ENCODE data around the gene AQP7. TPM values are rescaled to one million over a fixed set of nuclear protein-coding genes. Genes with fewer than 3 reads are reported as not detected.

Gene AQP7
- total RNA-seq, 1 donor from 2014 or later, result 3.7 TPM

- Histone ChIP-seq H3K27me3 (ENCODE audit: low read depth) (no peaks in the 10 kb centered on the region), H3K36me3 (no peaks in the 10 kb centered on the region), H3K4me3 (no peak overlapping the region), H3K27ac (no peak overlapping the region), H3K9me3 (no peaks in the 10 kb centered on the region), H3K4me1 (peaks cover 22% of the 10 kb centered on the region)
- ATAC-seq, result no peak
- no peak for DNase-seq
- intact Hi-C loops (cut with DNase I), result no loop called here
- TF ChIP-seq CTCF (IDR thresholded peaks at IDR 0.05), result no peak
Measured at GRCh38 chr9:33419708-33420303, 17.4 kb upstream of the AQP7 start.

DNA sequence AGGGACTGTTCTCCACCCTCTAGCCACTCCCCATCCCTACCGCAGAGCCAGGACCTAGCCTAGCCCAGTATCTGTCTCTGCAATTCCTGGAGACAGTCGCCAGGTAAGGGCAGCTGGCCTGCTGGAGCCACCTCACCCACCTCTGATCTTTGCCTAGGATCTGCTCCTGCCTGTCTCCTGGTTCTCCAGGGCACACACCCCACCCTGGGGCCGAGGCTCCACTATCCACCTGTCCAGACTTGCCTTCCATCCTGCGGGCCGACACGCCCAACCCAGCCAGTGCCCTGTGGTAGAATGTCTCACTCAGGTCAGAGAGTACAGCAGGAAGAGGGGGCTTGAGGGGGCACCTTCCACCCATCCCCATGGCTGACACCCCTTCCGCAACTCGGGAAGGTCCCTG is 15.7 kb upstream of the AQP7 start:
- Histone ChIP-seq H3K27ac (no peak overlapping the region), H3K4me1 (peaks cover 35% of the 10 kb centered on the region)

DNA sequence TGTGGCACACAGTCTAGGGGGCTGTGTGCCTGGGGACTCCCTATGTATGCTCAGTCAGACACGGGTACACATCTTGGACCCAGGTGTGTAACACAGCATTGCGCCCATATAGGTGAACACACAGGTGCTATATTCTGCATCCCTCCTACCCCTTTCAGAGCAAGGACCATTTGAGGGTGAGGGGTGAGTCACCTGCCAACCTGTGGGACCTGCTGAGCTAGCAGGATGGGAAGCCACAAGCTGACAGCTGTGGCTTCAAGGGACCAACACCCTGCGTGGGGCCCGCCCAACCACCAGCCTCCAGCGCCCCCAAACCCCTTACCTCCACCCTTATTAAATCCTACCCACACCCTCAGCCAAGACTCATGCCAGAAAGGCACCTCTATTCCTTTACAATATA is 14.6 kb upstream of the AQP7 start:
- no peak for TF ChIP-seq CTCF (IDR thresholded peaks at IDR 0.05)
- no peak overlapping the region for H3K4me3 ChIP-seq
- intact Hi-C loops (cut with DNase I), result no loop called here
- H3K27me3 ChIP-seq (ENCODE audit: low read depth), result no peaks in the 10 kb centered on the region
- H3K9me3 ChIP-seq, result no peaks in the 10 kb centered on the region
- H3K4me1 ChIP-seq, result peaks cover 35% of the 10 kb centered on the region
- H3K27ac ChIP-seq, result no peak overlapping the region
- H3K36me3 ChIP-seq, result no peaks in the 10 kb centered on the region
- no peak for ATAC-seq
- no peak for DNase-seq

More for the DNA sequence above, 15.7 kb upstream of the AQP7 start:
- TF ChIP-seq CTCF (IDR thresholded peaks at IDR 0.05), result no peak
- H3K4me3 ChIP-seq, result no peak overlapping the region
- no peaks in the 10 kb centered on the region for H3K36me3 ChIP-seq
- H3K27me3 ChIP-seq (ENCODE audit: low read depth), result no peaks in the 10 kb centered on the region
- DNase-seq, result no peak
- H3K9me3 ChIP-seq, result no peaks in the 10 kb centered on the region
- intact Hi-C loops (cut with DNase I), result no loop called here
- no peak for ATAC-seq

DNA sequence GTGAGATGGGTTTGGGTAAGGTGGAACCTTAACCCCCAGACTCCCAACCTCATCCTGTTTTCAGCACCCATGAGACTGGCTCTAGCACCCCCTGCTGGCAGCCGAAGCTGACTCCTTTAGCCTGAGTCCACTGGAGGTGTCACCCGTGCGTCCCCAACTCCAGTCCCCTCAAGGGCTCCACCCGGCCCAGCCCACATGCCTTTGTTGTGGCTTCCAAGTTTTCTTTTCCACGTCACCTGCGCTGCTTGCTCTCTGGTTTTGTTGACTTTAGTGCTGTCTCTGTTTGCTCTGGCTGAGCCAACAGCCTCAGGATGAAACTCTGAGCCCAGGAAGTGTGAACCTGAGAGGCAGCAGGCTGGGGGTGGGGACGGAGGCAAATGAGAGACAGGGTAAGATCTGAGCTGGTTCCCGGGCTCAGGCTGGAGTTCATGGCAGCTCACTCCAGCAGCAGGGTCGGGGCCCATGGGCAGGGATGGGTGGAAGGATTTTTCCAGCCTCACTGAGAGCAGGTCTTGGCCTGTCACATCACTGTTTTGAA is 13.2 kb upstream of the AQP7 start:
- Histone ChIP-seq H3K27ac (peak overlapping the region; percentile 80), H3K4me1 (peaks cover 35% of the 10 kb centered on the region), H3K27me3 (ENCODE audit: low read depth) (no peaks in the 10 kb centered on the region), H3K36me3 (no peaks in the 10 kb centered on the region), H3K4me3 (no peak overlapping the region), H3K9me3 (no peaks in the 10 kb centered on the region)
- peak; percentile 96 for ATAC-seq
- intact Hi-C loops (cut with DNase I), result no loop called here
- TF ChIP-seq CTCF (IDR thresholded peaks at IDR 0.05), result peak; percentile 84
- peak; percentile 96 for DNase-seq

DNA sequence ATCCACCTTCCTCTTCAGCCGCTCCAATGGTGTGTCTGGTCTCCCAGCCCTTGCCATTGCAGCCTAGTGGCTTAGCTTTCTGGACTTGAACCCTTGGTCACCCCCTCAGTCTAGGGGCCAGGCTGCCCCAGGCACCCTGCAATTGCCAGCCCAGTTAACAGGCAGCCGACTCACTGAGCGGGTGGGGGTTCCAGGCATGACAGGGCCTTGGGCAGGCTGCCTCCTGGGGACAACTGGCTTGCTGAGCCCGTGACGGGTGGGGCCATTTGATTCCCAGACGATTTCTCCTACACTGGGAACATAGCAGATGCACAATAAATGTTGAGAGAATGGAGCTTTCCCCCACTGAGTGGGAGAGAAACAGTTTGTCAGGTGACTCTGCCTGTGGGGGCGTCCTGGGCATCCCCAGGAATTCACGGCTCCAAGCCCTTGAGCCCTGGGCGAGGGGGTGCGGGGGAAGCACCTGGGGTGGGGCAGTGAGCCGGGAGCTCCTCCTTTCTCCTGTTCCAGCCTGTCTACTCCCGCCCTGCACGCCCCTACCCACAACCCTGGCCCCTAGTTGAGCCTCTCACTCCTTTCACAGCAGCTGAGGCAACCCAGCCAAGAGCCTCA is 12.6 kb upstream of the AQP7 start:
- intact Hi-C loops (cut with DNase I), result no loop called here
- TF ChIP-seq CTCF (IDR thresholded peaks at IDR 0.05), result no peak

More for the DNA sequence above, 12.6 kb upstream of the AQP7 start:
- H3K4me1 ChIP-seq, result peaks cover 35% of the 10 kb centered on the region
- DNase-seq (no peak), ATAC-seq (no peak)
- H3K36me3 ChIP-seq, result no peaks in the 10 kb centered on the region
- H3K27ac ChIP-seq, result peak overlapping the region; percentile 80
- no peaks in the 10 kb centered on the region for H3K9me3 ChIP-seq
- no peak overlapping the region for H3K4me3 ChIP-seq
- H3K27me3 ChIP-seq (ENCODE audit: low read depth), result no peaks in the 10 kb centered on the region
